SHP77 (cell line): ENCODE data around the gene AOAH.

Source experiments
- DNase-seq, 2 experiments: peaks; one replicate each; lab custom pipeline; 2025; lab: John Stamatoyannopoulos, UW

Gene AOAH

DNA sequence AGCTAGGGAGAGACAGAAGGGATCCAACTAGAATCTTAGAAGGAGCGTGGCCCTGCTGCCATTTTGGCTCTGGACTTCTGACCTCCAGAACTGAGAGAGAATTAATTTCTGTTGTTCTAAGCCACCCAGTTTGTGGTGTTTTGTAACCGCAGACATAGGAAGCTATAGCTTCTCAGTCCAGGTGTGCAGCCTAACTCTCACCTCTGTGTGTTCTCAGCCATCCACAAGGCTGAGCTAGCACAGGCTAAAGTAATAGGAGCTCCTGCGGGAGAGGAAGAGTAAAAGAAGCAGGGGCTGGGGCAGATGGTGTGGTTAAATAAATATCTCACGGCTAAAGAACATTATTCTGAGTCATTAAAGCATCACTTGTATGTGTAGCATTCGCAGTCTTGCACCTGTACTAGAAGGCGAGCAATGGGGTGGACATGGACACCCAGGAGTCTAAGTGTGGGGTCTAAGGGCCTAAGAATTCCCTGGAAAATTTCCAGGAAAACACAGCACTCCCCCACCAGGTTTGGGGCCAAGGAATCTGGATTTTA, 94.1 kb downstream of the AOAH start:
- no peak for DNase-seq

- no peak for DNase-seq
Observed at GRCh38 chr7:36629351-36629750, 94.9 kb downstream of the AOAH start.

- no peak for DNase-seq
Observed at GRCh38 chr7:36627836-36628235, 96.5 kb downstream of the AOAH start.

DNA sequence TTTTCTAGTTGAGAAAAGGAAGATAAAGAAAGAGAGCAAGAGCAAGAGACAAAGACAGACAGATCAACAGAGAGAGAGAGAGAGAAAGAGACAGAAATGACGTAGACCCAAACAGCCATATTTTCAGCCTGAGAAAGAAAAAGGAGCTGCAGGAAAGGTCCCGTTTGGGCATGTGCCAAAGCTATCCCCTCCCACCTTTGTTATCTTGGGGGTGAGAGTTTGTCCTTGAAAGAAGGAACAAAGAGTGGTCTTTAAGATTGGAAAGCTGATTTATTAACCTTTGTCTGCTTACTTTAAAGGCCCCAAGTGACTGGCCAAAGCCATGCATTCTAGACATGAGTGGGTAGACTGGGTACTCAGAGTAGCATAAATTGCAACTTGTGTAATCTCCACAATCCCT, 98.2 kb downstream of the AOAH start:
- no peak for DNase-seq

DNA sequence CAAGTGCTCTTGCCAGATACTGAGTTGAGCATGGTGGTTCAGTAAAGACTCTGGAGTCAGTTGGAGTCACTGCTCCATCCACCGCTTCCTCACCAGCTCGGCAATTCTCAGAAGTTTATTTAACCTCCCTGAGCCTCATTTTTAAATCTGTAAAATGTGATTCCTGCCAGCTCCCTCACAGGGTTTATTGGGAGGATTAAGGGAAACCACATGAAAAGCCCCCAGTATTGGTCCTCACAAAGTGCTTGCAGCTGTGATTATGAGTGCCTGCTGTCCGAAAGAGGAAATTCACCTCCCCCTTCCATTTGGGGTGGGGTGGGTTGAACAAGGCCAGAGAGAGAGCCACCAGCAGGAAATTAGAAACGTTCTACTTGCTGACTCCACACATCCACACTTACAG, 99.0 kb downstream of the AOAH start:
- DNase-seq, result no peak

DNA sequence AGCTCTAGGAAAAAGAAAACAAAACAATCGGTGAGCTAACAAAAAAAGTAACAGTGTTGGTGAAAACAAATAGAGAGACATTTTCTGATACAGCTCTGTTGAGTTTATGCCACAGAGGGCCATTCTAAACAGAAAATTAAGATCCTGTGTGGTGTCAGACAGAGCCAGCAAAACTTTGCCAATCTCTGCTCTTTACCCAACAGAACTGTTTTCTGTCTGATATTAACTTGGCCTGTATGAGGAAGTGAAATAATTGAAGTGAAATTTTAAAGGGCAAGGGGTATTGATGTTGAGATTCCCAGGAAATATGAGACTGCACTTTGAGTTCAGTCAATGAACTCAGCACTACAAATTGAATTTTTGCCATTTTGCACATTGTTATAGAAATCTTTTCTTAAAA, 101.0 kb downstream of the AOAH start:
- DNase-seq, result no peak

DNA sequence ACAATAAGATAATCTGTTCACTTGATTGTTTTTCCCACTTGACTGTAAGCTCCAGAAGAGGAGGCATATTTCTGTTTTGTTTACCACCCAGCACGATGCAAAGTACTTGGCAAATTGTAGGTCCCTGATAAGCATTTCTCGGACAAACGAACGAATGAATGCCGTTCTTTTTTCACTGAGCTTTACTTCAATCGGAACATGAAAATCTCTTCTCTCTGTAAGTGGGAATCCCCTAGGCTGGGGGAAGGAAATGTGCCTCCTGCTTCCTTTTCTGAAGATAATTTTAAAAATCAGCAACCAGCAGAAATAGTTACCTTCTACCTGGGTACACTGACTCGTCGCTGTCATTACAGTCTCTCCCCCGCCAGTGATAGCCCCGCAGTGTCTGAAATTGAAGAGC, 102.9 kb downstream of the AOAH start:
- DNase-seq, result no peak

DNA sequence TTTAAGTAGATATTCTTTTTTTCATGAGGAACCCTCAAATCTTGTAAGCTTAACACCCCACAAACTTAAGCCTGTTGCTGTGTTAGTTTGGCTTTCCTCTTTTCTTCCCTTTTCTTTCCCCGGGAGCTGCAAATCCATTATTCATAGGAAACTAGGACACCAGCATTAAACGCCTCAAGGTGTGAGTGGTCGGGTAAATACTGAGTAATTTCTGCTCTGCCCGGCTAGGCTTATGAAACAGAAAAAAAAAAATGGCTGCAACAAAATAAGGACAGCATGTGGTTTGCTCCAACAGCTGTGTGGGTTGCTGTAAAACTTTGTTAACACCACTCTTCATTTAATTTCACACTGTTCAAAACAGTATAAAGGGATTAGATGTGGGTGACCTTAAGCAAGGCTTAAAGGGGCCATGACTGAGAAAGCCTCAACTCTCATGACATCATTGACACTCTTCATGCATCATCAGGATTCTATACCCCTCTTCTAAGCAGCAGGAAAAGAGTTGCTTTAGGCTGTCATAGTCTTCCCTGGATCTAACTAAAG, 104.1 kb downstream of the AOAH start:
- DNase-seq, result no peak

GRCh38 chr7:36617408-36617807, 106.9 kb downstream of the AOAH start:
- DNase-seq, result no peak

DNA sequence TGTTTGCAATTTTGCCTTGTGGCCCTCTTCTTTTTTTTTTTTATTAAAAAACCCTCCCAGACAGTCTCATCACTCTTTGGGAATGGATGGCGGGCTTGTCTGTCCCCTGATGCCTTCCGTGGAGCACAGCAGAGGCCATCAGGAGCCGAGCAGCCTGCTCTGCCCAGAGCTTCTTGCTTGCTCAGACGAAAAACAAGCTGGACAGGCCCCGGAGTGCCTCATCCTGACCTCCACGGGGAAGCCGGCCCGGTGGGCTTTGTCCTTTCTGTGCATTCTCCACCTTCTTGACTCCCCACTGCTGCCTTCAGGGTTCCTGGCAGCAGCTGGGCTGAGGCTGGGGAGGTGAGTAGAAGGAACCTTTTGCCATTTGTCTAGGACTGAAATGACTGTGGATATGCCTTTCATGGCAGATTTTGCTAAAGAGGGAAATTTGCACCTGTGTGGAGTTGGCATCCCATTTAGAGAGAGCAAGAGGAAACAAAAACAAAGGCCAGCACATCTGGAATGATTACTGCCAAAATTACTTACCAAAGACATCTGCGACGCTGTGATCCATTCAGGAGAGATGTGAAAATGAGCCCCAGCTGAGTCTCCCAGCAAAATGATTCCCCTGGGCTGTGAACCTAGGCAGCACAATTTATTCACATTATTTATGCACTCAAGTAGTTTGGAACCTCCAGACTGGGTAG, 108.3 kb downstream of the AOAH start:
- no peak for DNase-seq

DNA sequence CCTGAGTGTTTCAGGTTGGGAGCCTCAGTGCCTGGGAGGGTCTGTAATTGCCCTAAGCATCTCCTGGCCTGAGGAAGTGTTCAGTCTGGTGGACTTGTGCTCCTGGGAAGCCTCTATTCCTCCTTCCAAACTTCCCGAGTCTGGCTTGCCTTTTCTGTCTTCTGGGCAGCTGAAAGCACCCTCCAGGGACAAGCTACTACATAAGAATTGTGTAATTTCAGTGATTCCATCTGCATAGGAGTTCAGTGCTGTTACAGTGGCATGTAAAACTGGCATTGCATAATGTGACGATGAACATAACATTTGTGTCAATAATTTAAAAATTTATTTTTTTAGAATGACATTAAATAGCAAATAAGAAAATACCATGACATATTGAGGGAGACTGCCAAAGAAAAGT, 109.3 kb downstream of the AOAH start:
- no peak for DNase-seq

GRCh38 chr7:36613031-36613614, 111.2 kb downstream of the AOAH start:
- no peak for DNase-seq

- no peak for DNase-seq
Observed at GRCh38 chr7:36611703-36612102, 112.6 kb downstream of the AOAH start.

- no peak for DNase-seq
Observed at GRCh38 chr7:36607721-36608095, 116.6 kb downstream of the AOAH start.

DNA sequence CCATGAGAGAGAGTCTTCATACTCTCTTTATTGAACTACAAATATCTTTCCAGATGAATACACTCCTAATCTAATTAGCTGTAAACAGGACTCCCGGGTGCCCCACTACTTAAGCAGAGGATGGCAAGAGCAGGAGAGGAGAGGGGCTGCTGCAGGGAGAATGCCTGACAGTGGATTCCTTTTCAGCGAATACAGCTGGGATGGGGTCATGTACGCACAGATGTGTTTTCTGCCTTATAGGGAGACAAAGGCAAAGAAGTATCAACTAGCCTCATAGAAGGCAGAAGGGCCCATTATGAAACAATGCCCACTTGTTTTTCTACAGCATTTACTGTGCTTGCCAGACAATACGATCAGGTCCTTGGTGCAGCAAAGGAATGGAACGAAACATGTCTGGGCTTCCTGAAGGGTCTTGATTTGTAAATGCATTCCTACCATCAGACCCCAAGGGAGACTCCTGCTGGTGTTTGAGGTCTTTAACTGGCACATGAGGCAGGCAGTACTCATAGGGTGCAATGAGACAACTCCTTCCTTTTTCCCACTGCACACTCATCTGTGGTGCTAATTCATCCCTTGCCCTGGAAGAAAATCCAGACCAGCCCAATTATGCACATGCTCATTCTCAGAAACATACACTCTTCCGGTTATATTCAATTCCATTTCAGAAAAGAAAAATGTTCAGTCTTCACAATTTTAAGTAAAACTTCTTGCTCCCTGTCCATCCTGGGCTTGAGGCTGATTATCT, 117.1 kb downstream of the AOAH start:
- no peak for DNase-seq

DNA sequence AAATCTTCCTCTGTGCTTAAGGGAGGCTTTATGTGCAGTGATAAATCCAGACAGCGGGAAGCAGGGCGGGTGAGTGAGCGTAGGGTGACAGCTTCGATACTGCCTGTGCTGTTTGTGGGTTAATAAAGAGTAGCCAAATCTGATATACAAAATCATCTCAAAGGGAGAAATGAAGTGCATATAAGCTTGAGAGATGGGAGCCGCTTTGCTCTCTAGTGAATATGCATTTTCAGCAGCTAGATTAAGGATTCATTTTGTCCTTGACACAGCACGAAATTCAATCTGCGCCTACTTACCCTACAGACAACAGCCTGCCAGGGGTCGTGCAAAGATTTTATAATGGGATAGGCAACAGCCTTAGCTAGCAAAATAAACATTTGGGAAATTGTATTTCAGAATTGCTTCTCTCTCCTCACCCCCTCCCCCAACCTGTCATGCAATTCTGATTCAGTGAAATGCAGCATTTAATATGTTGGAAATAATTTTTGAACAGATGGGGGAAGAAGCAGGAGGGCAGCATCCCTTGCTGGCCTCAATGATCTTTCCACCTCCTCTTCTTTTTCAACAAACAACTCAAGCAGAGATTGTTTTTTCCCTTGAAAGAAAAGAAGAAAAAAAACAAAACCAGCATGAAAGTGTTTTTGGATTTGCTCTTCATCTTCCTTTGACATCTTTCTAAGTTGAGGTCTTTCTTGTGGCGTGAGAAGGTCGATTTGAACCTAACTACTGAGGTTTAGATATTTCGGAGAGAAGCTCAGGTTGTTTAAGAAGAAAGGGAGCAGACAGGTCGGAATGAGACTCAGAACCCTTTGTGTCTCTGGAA, 117.9 kb downstream of the AOAH start:
- DNase-seq, result no peak

DNA sequence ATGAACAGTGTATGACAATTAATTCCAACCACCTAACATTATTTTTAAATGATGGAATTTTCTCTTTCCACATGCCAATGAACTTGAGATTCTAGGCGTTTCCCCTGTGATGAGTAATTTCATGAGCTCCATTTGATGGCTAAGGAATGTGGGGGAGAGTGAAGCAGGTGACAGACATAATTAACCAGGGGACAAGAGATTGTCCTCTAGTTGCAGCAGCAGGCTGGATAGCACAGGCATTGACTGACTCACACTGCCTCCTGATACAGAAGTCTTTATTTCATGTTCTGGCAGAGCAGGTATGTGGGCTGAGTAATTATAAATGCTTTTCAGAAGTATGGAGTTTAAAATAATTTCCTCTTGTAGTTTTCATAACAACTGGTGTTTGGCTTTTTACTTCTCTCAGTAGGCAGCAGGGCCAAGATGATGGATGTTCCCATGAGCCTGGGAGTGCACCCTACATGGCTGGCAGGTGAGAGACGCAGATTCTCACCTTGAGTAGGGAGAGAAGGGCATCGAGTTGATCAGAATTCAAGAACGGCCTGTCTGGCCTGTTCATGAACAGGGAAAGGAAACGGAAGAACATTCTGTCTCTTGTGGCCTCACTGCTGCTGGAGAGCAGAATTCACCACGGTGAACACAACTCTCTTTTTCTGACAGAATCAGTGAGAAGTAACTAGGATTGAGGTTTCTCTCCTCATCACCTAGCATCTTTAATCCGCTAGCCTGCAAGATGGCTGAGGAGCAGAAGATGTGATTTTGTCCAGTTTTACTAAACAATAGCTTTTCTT, 118.8 kb downstream of the AOAH start:
- no peak for DNase-seq

DNA sequence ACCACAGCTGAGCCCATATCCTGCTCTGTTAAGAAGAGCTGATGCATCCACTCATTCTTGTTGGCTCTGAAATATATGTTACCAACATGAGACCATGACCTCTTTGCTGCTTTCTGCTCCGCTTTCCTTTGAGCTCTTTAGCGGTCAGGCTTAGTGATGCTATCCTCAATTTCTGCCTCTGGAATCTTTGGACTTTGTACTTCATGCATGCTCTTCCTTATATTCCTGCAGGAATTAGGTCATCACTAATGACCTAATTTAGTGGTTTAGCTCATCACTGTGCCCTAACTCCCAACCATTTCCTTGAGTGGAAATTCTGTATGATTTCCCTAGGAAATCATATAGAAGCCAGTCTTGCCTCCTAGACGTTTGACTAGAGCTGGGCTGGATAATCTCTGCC, 119.5 kb downstream of the AOAH start:
- DNase-seq, result no peak

GRCh38 chr7:36602934-36603887, 121.1 kb downstream of the AOAH start:
- no peak for DNase-seq

- DNase-seq, result no peak
Observed at GRCh38 chr7:36602511-36602910, 121.8 kb downstream of the AOAH start.
